Caco-2 (cell line): ENCODE data around the gene BGN. TPM values are rescaled to one million over a fixed set of nuclear protein-coding genes. Genes with fewer than 3 reads are reported as not detected.

Experiments used
- BruUV-seq: library from RNA; stranded (reverse); fragments of 400-500 nt; replicated peaks from 2 replicates; lab custom pipeline; 2021; lab: Mats Ljungman, UMichigan
- CTCF ChIA-PET: fragments of 300-600 bp; sonication (Branson Sonifier 250); formaldehyde crosslinking; loops from one replicate; lab custom pipeline; 2022; ENCODE audit warnings: antibody characterized with exemption; lab: Charles Lee
- POLR2A ChIA-PET: fragments of 300-600 bp; sonication (Branson Sonifier 250); formaldehyde crosslinking; loops from one replicate; lab custom pipeline; 2022; ENCODE audit warnings: antibody characterized with exemption; lab: Charles Lee
- DNase-seq, 2 experiments: peaks; one replicate each; pipeline versions ENCODE4 v3.0.0 to v3.0.0-alpha.2; 2020 to 2022
- H3K27me3 ChIP-seq: replicated peaks from 2 replicates; pipeline ENCODE4 v1.6.0; 2011; ENCODE audit warnings: low read length; ENCODE audit not compliant: control insufficient read depth, insufficient read depth
- H3K36me3 ChIP-seq: 2 replicates; pipeline ENCODE4 v1.5.1; 2011; ENCODE audit warnings: low read length; ENCODE audit not compliant: control insufficient read depth, insufficient read depth
- H3K4me1 ChIP-seq: fragments of 250-450 bp; sonication (Bioruptor Pico); 2 replicates; pipeline ENCODE4 v1.5.1; 2020; ENCODE audit warnings: mild to moderate bottlenecking
- H3K4me3 ChIP-seq: 2 replicates; pipeline ENCODE4 v1.5.1; 2011; ENCODE audit warnings: low read depth, mild to moderate bottlenecking, control low read depth, low read length
- H3K9me3 ChIP-seq: fragments of 250-450 bp; sonication (Bioruptor Pico); 2 replicates; pipeline ENCODE4 v1.5.1; 2020; ENCODE audit warnings: mild to moderate bottlenecking, moderate library complexity
- H3K27ac Mint-ChIP-seq: one replicate; pipeline ENCODE4 v1.8.0; 2022; ENCODE audit warnings: mixed read lengths; ENCODE audit not compliant: unreplicated experiment
- H3K27me3 Mint-ChIP-seq: one replicate; pipeline ENCODE4 v1.8.0; 2022; ENCODE audit warnings: mixed read lengths; ENCODE audit not compliant: insufficient read depth, unreplicated experiment
- H3K36me3 Mint-ChIP-seq: one replicate; pipeline ENCODE4 v1.8.0; 2022; ENCODE audit warnings: mild to moderate bottlenecking, mixed read lengths; ENCODE audit not compliant: insufficient read depth, unreplicated experiment
- H3K4me1 Mint-ChIP-seq: one replicate; pipeline ENCODE4 v1.8.0; 2022; ENCODE audit warnings: low read depth, mixed read lengths; ENCODE audit not compliant: unreplicated experiment
- H3K4me3 Mint-ChIP-seq: one replicate; pipeline ENCODE4 v1.8.0; 2022; ENCODE audit warnings: mild to moderate bottlenecking, moderate library complexity, mixed read lengths; ENCODE audit not compliant: unreplicated experiment
- H3K9me3 Mint-ChIP-seq: one replicate; pipeline ENCODE4 v1.8.0; 2022; ENCODE audit warnings: mixed read lengths; ENCODE audit not compliant: unreplicated experiment
- CTCF ChIP-seq, 2 experiments: fragments of 200-600 bp in 1 of 2; IDR thresholded peaks; 1 replicate in 1 of 2; 2 replicates in 1 of 2; pipeline versions ENCODE4 v1.5.1 to v1.8.0; 2011 to 2022; ENCODE audit warnings: antibody characterized with exemption in 1 of 2, control low read depth in 1 of 2, inconsistent platforms in 1 of 2, low read depth in 1 of 2, low read length in 1 of 2, mild to moderate bottlenecking in 1 of 2, moderate library complexity in 1 of 2; ENCODE audit not compliant: insufficient read depth in 1 of 2, severe bottlenecking in 1 of 2, unreplicated experiment in 1 of 2
- intact Hi-C: fragments of 100-400 bp; cut with micrococcal nuclease; formaldehyde crosslinking; loops from one replicate; pipeline ENCODE4 v1.10.0; 2022; ENCODE audit not compliant: unreplicated experiment
- total RNA-seq: library from RNA; stranded (reverse); gene quantifications from 2 replicates; pipeline ENCODE4 v1.2.3, GENCODE V29; 2022

BGN gene
- total RNA-seq, 1 experiment from 2014 or later = 9.9 TPM

GRCh38 chrX:153538424-153538823 is 43.6 kb downstream of the BGN start:
- intact Hi-C loops = no loop called here
- CTCF ChIA-PET = interaction anchor here (0.8 to 1.6 kb wide), 2 partner anchors 11 to 69 kb away, joined by 3 to 4 read pairs; no protein-coding TSS in a partner anchor

DNA sequence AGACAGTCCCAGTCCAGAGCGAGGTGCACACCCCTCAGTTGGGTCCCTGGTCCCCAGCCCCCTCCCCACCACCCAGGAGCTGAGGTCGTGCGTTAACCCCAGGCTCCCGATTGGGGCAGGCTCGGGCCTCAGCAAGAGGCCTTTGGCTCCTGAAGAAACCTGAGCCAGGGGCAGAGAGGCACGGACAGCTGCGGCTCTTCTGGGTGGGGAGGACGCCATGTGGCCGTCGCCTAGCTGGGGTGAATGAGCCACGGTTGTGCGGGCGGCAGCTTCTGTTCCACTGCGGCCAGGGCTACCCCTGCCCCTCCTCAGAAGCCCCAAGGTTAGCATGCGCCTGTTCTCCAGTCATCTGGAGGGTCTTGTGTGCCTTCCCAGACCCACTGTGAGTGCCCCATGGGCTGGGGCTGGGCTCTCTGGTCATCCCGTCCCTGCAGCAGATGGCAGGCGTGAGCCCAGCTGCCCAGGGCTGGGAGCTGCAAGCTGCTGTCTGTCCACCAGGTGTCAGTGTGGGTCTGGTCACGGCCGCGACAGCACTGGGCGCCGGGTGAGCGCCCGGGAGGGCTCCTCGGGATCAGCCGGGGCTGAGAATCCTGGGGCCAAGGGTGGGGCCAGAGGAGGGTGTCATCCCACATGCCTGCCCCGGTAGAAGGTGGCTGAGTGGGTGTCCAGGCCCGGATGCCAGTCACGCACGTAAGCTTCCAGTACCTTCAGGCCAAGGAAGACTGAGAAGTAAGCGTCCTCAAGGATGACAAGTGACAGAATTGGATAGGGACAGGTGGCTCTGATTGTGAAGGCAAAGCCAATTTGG is 44.6 kb downstream of the BGN start:
- H3K4me1 Mint-ChIP-seq = no peaks in the 10 kb centered on the region
- H3K9me3 Mint-ChIP-seq = no peaks in the 10 kb centered on the region
- no peaks in the 10 kb centered on the region for H3K36me3 Mint-ChIP-seq
- Histone ChIP-seq H3K9me3 (no peaks in the 10 kb centered on the region), H3K27me3 (no peaks in the 10 kb centered on the region), H3K4me1 (no peaks in the 10 kb centered on the region), H3K36me3 (no peaks in the 10 kb centered on the region), H3K4me3 (no peak overlapping the region)
- no peak overlapping the region for H3K27ac Mint-ChIP-seq
- ChIA-PET CTCF (interaction anchor here (0.6 to 1.6 kb wide), 12 partner anchors 8 to 169 kb away, joined by 3 to 22 read pairs (median 3); no protein-coding TSS in a partner anchor), POLR2A (no interaction called here)
- no peaks in the 10 kb centered on the region for H3K27me3 Mint-ChIP-seq
- TF ChIP-seq CTCF (IDR thresholded peaks at IDR 0.05; ENCODE audit: insufficient read depth in 1 of 2, low read depth in 1 of 2, low read length in 1 of 2, severe bottlenecking in 1 of 2, unreplicated experiment in 1 of 2) = peak; percentile 59 to 91
- no peak overlapping the region for H3K4me3 Mint-ChIP-seq
- BruUV-seq = no TSS peak
- intact Hi-C loops = loop anchor here (1.0 kb wide), 1 partner anchor 129 kb away; no protein-coding TSS in a partner anchor
- DNase-seq = peak; percentile 60 to 76

More at GRCh38 chrX:153538424-153538823, 43.6 kb downstream of the BGN start:
- H3K4me1 ChIP-seq = no peaks in the 10 kb centered on the region
- H3K27me3 ChIP-seq = no peaks in the 10 kb centered on the region
- no peak overlapping the region for H3K27ac Mint-ChIP-seq
- H3K4me3 ChIP-seq = no peak overlapping the region
- TF ChIP-seq CTCF (IDR thresholded peaks at IDR 0.05; ENCODE audit: insufficient read depth in 1 of 2, low read depth in 1 of 2, low read length in 1 of 2, severe bottlenecking in 1 of 2, unreplicated experiment in 1 of 2) = no peak
- no TSS peak for BruUV-seq
- no peaks in the 10 kb centered on the region for H3K9me3 Mint-ChIP-seq
- no peaks in the 10 kb centered on the region for H3K36me3 Mint-ChIP-seq
- H3K36me3 ChIP-seq = no peaks in the 10 kb centered on the region
- no peaks in the 10 kb centered on the region for H3K27me3 Mint-ChIP-seq
- POLR2A ChIA-PET = no interaction called here
- no peak for DNase-seq
- no peak overlapping the region for H3K4me3 Mint-ChIP-seq
- no peaks in the 10 kb centered on the region for H3K4me1 Mint-ChIP-seq
- H3K9me3 ChIP-seq = no peaks in the 10 kb centered on the region

DNA sequence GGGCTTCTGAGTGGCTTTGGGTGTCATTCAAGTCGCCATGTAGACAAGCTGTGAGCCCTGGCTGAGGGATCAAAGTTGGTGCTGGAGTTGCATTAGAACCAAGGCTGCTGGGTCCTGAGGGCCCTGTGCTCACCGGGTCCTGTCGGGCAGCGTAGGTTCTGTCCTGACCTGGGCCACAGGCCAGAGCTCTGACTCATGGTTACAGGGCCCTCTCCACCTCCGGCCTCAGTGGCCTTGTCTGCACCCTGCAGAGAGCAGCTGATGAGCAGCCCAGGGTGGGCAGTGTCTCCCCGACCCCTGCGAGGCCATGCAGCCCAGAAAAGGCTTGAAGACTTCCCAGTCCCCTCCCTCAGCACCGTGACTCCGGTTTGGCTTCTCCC is 45.2 kb downstream of the BGN start:
- TF ChIP-seq CTCF (IDR thresholded peaks at IDR 0.05; ENCODE audit: insufficient read depth in 1 of 2, low read depth in 1 of 2, low read length in 1 of 2, severe bottlenecking in 1 of 2, unreplicated experiment in 1 of 2) = no peak
- no peak overlapping the region for H3K4me3 Mint-ChIP-seq
- intact Hi-C loops = loop anchor here (1.0 kb wide), 1 partner anchor 128 kb away; no protein-coding TSS in a partner anchor
- H3K9me3 Mint-ChIP-seq = no peaks in the 10 kb centered on the region
- no peaks in the 10 kb centered on the region for H3K9me3 ChIP-seq
- H3K4me1 ChIP-seq = no peaks in the 10 kb centered on the region
- no peak overlapping the region for H3K27ac Mint-ChIP-seq
- POLR2A ChIA-PET = no interaction called here
- no peak for DNase-seq
- no peaks in the 10 kb centered on the region for H3K27me3 ChIP-seq
- no peaks in the 10 kb centered on the region for H3K36me3 Mint-ChIP-seq
- H3K4me3 ChIP-seq = no peak overlapping the region
- H3K27me3 Mint-ChIP-seq = no peaks in the 10 kb centered on the region
- CTCF ChIA-PET = interaction anchor here (0.9 to 1.6 kb wide), 6 partner anchors 8 to 128 kb away, joined by 3 to 22 read pairs (median 4); no protein-coding TSS in a partner anchor
- no peaks in the 10 kb centered on the region for H3K4me1 Mint-ChIP-seq
- no peaks in the 10 kb centered on the region for H3K36me3 ChIP-seq
- no TSS peak for BruUV-seq
